GM19372 (cell line): Measurements from ENCODE around the gene AP1S1.

Source experiments
- ATAC-seq: cut with Tn5 transposase; IDR thresholded peaks from one replicate; pipeline ENCODE4 v1.9.1; 2021; ENCODE audit warnings: mild to moderate bottlenecking, low read depth, moderate library complexity; ENCODE audit not compliant: unreplicated experiment

Gene AP1S1

DNA sequence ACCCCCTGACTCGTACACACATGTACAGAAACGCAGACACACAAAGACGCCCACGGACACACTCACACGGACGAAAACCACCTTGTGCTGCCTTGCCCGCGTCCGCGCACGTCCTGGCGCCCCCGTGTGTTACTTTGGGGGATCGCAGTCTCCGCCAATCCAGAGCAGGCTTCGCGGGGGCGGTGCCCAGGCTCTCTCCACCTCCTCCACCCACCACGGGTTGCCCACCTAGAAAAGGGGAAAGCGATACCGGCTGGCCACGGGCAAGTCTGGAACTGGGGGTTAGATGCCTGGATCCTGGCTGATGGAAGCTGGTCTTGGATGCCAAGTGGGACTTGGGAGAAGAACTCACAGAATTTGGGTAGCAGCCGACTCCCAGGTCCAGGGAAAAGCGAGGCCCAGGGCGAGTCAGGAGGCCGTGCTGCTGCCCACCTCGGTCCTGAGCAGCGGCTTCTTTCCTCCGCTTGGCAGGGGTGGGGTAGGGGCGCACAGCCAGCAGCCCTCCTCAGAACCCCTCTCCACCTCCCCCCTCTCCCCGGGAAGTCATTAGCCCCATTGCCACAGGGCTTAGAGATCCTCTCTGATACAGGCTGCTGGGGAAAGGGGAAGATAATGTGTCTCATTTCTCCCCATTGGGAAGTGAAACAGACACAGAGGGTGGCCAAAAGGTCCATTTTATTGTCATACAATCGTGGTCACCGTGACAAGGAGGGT lies 15.7 kb downstream of the AP1S1 start:
- ATAC-seq, result no peak

DNA sequence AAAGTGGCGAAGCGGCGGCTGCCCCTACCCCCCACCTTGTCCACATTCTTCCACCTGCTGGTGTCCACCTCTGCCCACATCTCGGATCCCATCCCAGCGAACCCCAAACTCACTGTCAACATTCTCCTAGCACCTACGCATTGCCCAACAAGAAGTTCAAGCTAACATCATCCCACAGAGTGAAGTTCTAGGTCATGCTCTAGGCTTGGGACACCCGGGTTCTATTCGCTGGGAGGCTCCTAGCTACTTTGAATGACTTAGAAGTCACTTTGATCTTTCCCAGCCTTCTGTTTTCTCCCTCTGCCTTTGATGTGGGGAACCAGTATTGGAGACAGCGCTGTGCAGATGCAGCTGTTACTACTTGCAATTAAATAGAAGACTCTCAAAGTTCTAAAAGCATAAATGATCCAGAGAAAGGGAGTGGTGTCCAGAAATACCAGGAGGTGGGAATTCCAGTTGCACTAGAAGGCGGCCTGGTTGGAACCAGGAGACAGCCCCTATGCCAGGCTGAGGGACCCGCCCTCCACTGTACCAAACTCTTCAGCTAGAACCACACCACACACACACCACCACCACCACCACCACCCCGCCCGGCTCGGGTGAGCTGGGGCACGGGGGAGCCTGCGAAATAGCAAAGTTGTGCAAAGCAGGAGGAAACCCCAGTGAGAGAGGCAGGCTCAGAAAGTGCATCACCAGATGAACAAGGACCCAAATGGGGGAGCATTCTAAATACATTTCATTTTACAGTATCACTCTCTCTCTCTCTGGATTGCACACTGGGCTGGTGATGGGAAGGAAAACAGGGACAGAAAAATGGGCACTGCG lies 16.6 kb downstream of the AP1S1 start:
- ATAC-seq, result no peak

DNA sequence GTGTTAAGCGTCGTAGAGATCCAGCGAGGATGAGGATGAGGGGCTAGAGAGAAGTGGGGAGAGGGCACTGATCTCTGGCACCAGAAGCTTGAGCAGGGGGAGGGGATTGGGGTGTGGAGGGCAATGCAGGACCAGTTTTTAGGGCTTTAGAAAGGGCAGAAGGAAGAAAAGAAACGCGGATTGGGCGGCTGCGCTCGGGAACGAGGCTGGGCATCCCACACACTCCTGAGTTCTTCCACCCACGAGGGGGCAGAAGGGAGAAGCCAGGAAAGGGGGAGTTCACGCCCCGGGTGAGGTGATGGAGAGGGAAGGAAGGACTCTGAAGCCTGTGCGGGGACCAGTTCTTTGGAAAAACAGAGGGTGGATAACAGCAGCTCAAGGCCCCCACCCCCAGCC lies 17.2 kb downstream of the AP1S1 start:
- ATAC-seq, result no peak

DNA sequence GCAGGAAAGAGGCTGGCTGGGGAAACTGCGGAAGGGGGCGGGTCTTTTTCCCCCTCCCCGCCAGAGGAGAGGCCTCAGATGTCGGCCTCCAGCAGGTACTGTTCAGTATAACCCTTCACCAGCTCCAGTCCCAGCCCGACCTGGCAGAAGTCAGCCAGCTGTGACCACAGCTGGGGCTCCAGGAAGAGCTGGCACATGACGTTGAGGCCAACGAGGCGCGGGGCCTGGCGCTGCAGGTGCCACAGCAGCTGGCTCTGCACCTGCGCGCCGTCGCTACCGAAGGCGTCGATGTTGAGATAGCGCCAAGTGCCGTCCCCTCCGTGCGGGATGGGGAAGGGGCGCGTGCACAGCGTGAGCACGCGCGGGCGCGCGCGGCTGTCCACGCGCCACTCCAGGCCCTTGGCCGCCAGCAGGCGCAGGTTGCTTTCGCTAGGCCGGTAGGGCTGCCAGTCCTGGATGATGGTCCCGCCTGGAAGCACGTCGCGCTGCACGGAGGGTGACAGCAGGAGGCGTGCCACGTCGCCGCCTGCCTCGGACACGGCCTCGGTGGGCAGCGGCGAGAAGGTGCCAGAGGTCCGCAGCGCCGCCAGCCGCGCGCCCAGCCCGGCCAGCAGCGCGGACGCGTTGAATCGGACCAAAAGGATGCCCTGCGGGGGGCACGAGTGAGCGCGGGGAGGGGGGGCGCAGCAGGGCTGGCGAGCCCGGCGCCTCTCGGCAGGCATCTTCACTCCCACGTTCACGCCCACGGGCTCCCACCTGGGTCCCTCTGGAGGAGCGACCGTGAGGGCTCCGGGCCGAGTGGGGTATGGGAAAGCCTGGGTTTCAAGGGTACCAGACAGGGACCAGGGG lies 18.0 kb downstream of the AP1S1 start:
- no peak for ATAC-seq

DNA sequence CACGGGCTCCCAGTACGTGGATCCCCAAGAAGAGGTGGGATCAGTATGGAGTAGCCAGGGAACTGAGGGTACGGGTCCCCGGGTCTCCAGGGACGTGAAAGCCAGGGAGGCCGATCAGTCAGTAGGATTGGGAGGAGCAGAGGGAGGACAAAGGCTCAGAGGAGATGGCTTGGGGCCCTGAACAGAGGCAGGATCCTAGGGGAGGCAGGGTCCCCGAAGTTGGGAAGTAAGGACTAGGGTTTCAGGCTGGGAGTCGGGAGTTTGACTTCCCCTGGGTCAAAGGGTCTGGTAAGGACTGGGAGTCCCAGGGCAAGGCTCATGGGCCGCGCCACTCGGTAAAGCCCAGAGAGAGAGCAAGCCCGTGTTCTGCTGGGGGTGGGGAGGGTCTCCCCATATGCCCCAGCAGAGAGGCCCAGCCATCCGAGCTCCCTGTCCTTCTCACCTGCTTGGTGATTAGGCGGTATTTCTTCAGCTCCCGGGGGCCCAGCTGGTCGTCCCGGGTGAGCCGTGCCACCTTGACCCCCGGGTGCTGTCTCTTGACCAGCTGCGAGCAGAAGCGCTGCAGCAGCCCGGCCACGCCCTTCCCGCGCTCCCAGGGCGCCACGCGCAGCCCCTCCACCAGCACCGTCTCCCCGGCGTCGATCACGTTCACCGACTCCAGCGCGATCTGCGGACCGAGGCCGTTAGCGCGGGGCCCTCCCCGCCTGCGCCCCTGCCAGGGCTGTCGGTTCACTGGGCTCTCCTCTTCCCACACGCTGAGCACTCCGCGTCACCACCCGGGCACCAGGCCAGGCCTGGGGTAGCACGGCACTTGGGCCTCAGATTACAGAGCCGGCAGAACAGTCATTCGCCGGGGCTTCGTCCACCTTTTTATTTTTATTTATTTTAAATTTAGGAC lies 18.8 kb downstream of the AP1S1 start:
- ATAC-seq, result no peak

DNA sequence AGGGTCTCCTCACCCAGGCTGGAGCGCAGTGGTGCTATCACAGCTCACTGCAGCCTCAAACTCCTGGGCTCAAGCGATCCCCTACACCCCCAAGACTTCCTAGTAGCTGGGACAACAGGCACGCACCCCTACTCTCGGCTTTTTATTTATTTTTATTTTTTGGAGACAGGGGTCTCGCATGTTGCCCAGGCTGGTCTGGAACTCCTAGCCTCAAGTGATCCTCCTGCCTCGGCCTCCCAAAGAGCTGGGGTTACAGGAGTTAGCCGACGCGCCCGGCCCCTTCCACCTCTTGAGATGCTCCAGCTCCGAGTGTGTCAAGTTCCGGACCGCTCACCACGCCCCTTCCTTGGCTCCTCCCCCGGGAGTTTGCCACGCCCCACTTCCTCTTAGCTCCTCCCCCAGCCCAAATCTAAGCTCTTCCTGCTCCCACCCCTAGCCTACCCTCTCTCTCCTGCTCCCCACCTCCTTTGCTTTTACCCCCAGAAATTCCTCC lies 19.5 kb downstream of the AP1S1 start:
- ATAC-seq, result no peak

DNA sequence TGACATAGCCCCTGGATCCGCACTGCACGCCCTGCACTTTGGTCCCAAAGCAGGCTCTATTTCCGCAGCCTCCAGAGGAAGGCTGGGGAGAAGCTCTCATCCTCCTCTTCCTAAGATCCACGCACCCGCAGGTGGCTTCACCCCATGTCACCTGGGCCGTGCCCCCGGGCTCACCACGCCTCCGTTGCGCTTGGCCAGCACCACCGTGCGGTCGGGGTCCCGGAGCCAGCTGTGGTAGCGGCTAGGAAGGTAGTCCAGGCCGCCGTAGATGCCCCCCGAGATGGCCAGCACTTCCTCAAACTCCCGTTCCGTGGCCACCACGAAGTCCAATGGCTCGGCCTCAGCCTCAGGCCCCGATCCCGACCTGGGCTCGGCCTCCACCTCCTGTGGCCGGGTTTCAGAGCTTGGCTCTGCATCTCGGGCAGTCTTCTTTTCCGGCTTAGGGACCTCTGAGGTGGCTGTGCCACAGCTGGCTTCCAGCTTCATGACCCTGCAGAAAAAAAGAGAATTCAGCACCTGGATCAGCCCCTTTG lies 20.1 kb downstream of the AP1S1 start:
- no peak for ATAC-seq

DNA sequence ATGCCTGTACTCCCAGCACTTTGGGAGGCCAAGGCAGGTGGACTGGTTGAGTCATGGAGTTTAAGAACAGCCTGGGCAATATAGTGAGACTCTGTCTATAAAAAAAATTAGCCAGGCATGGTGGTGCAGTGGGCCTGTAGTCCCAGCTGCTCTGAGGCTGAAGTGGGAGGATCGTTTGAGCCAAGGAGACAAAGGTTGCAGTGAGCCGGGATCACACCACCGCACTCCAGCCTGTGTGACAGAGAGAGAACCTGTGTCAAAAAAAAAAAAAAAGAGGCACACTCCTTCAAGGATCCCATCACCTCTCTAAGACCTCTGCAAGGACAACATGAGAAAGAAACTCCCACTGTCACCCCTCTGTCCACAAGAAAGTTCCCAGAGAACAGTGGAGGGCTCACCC lies 21.4 kb downstream of the AP1S1 start:
- ATAC-seq, result no peak

DNA sequence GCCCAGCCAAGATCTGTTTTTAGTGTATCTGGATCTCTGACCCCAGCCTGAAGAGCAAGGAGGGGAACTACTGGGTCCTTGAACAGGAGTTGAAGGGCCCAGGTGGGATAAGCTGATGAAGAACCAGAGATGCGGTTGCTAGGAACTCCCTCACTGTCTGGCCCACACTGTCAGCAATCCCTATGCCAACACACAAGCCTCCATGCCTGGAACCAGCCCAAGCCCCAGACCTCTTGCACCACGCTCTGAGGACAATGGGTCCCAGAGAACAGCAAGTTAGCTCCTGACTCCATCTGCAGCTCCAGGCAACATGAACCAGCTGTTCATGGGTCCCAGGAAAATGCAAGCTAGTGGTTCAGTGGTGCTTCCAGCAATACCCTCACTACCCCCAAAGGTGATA lies 23.4 kb downstream of the AP1S1 start:
- no peak for ATAC-seq

DNA sequence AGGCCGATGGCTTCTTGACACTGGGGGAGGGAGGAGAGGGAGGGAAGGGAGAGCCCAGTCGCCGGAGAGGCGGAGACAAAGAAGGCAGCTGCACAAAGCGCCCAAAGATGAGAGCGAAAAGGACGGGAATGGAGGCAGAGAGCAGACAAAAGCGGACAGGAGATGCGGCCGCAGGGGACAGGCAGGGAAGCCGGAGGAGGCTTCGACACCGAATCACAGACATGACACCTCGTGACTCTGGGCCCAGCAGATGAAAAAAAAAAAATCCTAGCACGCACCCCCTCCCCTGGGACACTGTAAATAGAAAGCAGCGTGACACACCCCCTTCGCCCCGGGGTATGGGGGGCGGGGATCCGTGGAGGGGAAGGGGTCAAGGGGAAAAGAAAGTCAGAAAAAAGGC lies 24.8 kb downstream of the AP1S1 start:
- no peak for ATAC-seq

DNA sequence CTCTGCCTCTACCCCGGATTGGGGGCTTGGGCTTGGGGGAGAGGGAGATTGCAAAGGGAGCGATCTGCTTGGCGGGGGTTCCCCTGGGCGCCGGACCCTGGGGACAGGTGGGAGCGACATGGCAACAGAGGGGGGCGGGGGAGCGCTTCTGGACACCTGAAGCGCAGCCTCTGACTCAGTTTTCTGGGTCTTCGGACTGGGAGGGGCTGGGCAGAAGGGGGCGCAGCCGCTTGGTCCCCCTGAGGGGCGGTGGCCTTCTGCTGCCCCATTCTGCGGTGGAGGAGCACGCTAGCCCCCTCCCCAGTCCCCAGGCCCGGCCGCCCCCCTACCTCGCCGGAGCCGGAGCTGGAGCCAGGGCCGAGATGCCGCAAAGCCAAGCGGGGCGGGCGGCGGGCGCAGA lies 25.4 kb downstream of the AP1S1 start:
- no peak for ATAC-seq

DNA sequence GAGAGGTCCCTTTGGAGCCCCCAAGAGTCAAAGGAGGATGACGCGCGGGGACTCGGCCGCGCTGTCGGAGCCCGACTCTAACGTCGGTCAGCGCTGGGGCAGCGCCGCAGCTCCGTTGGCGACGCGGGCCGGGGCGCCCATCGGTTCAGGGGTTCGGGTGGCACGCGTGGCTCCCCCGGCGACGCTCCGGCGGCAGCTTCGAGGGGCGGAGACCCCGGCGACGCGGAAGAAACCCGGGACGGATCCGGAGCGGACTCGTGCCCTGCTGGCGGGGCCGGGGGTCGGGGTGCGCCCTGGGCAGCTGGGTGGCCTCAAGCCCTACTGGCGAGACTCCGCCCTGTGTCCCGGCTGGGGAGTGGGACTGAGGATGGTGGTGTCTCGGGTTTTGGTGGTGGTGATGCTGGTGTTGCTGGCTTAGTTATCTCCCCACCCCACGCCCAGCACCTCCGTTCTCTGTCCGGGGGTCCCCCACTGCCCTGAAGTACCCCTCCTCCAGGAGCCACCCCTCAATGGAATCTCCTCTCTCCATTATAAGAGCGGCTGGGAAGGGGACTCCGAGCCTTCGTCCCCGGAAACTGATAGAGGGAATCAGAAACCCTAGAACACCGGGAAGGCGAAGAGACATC lies 26.0 kb downstream of the AP1S1 start, which contains the start of gene NAT16:
TSS of gene NAT16 (minus strand) at position 164 of the 626 bp plus-strand sequence. CDS start 5,486 bp downstream, outside the sequence.
- no peak for ATAC-seq

DNA sequence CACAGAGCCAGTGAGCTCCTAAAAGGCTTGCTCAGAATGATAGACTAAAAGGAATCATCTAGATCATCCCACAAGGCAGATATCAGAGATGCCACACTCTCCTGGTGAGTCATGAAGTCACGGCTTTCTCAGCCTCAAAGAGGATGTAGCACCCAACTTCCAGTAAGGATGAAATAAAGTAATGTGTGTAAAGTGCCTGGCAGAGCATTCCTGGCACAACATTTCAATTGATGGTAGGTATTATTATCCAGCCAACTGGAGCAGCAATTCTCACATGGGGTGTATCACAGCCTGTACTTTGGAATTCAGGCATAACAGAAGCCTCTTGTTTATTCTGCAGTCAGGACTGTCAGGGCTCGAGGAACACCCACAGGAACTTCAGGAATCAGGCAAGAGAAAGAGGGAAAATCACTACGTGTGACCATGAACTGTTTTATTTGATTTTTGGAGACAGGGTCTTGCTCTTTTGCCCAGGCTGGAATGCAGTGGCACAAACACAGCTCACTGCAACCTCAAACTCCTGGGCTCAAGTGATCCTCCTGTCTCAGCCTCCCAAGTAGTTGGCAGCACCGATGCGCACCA lies 31.1 kb downstream of the AP1S1 start:
- no peak for ATAC-seq

DNA sequence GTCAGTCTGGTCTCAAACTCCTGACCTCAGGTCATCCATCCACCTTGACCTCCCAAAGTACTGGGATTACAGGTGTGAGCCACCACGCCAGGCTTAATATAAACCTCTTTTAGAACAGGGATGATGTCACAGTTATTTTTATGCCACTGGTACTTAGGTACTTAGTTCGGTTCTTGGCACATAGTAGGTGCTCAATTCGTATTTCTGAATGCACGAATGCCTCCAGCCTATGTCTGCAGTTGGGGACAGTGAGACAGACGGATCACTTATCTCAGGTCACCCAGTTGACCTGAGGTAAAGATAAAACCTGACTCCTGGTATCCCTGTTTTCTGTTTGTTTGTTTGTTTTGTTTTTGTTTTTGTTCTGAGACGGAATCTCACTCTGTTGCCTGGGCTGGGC lies 31.9 kb downstream of the AP1S1 start:
- ATAC-seq, result no peak

DNA sequence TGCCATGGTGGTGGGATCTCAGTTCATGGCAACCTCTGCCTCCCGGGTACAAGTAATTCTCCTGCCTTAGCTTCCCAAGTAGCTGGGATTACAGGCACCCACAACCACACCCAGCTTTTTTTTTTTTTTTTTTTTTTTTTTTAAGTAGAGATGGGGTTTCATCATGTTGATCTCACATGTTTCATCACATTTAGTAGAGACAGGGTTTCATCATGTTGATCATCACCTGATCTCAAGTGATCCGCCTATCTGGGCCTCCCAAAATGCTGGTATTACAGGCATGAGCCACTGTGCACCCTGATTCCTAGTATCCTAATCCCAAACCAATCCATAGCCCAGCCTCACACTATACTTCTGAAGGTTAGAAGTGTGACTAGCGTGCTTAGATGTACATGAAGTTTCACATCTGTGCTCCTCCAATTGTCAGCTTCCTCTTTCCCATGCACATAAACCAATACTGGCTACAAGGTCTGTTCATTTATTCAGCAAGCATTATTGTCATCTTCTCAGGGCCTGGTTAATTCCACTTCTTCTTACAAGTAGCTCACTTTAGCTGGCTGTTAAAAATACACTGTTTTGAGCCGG lies 32.7 kb downstream of the AP1S1 start:
- no peak for ATAC-seq

DNA sequence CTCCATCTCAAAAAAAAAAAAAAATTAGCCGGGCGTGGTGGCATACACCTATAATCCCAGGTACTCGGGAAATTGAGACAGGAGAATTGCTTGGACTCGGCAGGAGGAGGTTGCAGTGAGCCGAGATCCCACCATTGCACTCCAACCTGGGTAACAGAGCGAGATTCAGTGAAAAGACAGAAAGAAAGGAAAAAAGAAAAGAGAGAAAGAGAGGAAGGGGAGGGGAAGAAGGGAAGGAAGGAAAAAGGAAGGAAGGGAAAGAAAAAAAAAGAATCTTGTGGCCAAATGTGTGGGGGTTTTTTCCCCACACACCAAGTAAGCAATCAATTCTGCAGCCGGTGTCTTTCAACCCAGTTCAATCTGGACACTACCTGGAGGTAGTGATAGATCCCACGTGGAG lies 34.8 kb downstream of the AP1S1 start:
- no peak for ATAC-seq

DNA sequence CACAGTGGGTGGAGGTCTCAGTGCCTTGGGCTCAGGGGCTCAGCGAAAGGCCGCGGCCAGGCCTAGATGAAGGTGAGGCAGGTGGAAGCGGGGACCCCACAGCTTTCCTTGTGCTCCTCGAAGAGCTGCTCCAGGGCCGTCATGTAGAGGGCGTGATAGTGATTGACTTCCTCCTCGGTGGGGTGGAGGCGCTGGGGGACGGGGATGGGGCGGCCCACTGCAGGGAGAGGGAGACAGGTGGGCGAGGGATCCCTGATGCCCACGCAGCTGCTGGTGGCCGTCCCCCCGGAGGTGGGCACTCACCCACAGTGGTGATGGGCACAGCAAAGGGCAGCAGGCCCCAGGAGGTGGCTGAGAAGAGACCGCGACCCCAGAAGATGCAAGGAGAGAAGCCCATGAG lies 41.6 kb downstream of the AP1S1 start:
- no peak for ATAC-seq

DNA sequence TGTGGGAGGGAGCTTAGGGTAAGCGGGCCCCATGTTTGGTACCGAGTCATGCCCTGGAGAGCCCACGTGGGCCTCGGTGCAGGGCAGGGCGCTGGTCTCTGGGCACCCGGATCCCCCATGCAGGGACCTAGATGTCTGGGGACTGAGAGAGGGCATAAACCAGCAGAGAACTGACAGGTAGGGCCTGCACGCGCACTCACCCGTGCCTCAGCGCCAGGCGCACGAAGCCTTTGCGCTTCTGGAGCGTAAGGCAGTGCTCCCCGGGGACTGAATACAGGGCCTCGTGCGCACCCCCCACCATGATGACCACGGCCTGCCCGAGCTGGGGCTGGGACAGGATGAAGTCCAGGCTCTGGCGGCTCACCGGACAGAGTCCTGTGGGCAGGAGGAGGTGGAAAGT lies 43.7 kb downstream of the AP1S1 start:
- ATAC-seq, result no peak
